HG03196 (cell line): Measurements from ENCODE around the gene TNK2.

Experiments
- ATAC-seq: cut with Tn5 transposase; IDR thresholded peaks from one replicate; pipeline ENCODE4 v1.9.1; 2021; ENCODE audit not compliant: unreplicated experiment

The TNK2 gene

GRCh38 chr3:195900436-195901355, 7.7 kb downstream of the TNK2 start:
- peak; percentile 46 for ATAC-seq

GRCh38 chr3:195899701-195900435, 8.5 kb downstream of the TNK2 start:
- no peak for ATAC-seq

GRCh38 chr3:195897853-195898415, 10.4 kb downstream of the TNK2 start:
- no peak for ATAC-seq

- no peak for ATAC-seq
Measured at GRCh38 chr3:195897081-195897852, 11.1 kb downstream of the TNK2 start.

GRCh38 chr3:195896361-195897080, 11.8 kb downstream of the TNK2 start:
- peak; percentile 11 for ATAC-seq

- ATAC-seq, result peak; percentile 34
Measured at GRCh38 chr3:195895861-195896360, 12.4 kb downstream of the TNK2 start.

- ATAC-seq, result peak; percentile 41
Measured at GRCh38 chr3:195895078-195895860, 13.1 kb downstream of the TNK2 start.

GRCh38 chr3:195893916-195894465, 14.4 kb downstream of the TNK2 start:
- ATAC-seq, result no peak

- ATAC-seq, result no peak
Measured at GRCh38 chr3:195893516-195893915, 14.8 kb downstream of the TNK2 start.

- no peak for ATAC-seq
Measured at GRCh38 chr3:195893044-195893395, 15.3 kb downstream of the TNK2 start.

GRCh38 chr3:195892105-195893043, 16.0 kb downstream of the TNK2 start:
- ATAC-seq, result no peak

- ATAC-seq, result no peak
Measured at GRCh38 chr3:195891431-195892104, 16.8 kb downstream of the TNK2 start.

GRCh38 chr3:195889870-195890295, 18.5 kb downstream of the TNK2 start:
- no peak for ATAC-seq

GRCh38 chr3:195888981-195889869, 19.1 kb downstream of the TNK2 start:
- no peak for ATAC-seq

- no peak for ATAC-seq
Measured at GRCh38 chr3:195888311-195888761, 20.0 kb downstream of the TNK2 start.

GRCh38 chr3:195887670-195888069, 20.7 kb downstream of the TNK2 start:
- no peak for ATAC-seq
